IPS DF 6.9 (cell line): ENCODE data around the gene PSMA5.

Experiments
- DNase-seq: peaks from one replicate; pipeline ENCODE4 v3.0.0-alpha.2; 2013; ENCODE audit warnings: low read depth, low spot score
- H3K27ac ChIP-seq: one replicate; pipeline ENCODE4 v1.5.1; 2013; ENCODE audit warnings: low read length, control low read depth
- H3K27me3 ChIP-seq: 2 replicates; pipeline ENCODE4 v1.6.1; 2013; ENCODE audit warnings: mild to moderate bottlenecking, low read length; ENCODE audit not compliant: control insufficient read depth, insufficient read depth
- H3K36me3 ChIP-seq: 2 replicates; pipeline ENCODE4 v1.6.1; 2013; ENCODE audit warnings: low read length; ENCODE audit not compliant: control insufficient read depth, insufficient read depth
- H3K4me1 ChIP-seq: 2 replicates; pipeline ENCODE4 v1.6.1; 2013; ENCODE audit warnings: low read length; ENCODE audit not compliant: control insufficient read depth, insufficient read depth
- H3K4me3 ChIP-seq: 2 replicates; pipeline ENCODE4 v1.5.1; 2013; ENCODE audit warnings: mild to moderate bottlenecking, low read length
- H3K9me3 ChIP-seq: 2 replicates; pipeline ENCODE4 v1.6.1; 2013; ENCODE audit warnings: low read length, inconsistent platforms; ENCODE audit not compliant: control insufficient read depth, insufficient read depth
- WGBS: extraction: QIAGEN DNeasy Blood & Tissue Kit; methylation state at CpG from one replicate; pipeline ENCODE4 v1.1.7; 2013; ENCODE audit warnings: mixed read lengths, missing lambda C conversion rate; ENCODE audit not compliant: insufficient read length, insufficient coverage; 5-methylcytosine and 5-hydroxymethylcytosine counted together

The PSMA5 gene

DNA sequence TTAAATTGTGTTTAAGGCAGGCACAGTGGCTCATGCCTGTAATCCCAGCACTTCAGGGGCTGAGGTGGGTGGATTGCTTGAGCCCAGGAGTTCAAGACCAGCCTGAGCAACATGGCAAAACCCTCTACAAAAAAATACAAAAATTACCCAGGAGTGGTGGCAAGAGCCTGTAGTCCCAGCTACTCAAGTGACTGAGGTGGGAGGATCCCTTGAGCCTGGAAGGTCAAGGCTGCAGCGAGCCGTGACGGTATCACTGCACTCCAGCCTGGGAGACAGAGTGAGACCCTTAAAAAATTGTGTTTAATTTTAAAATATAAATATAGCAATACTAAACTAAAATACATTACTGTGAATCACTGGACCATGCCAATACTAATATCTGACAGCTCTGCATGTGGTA is 71.3 kb downstream of the PSMA5 start:
- WGBS, result no CpG with 5 or more reads among the region's 3 CpGs
- peaks cover 3% of the 10 kb centered on the region; the same call in 1 of the 2 replicates for H3K36me3 ChIP-seq
- DNase-seq, result no peak

DNA sequence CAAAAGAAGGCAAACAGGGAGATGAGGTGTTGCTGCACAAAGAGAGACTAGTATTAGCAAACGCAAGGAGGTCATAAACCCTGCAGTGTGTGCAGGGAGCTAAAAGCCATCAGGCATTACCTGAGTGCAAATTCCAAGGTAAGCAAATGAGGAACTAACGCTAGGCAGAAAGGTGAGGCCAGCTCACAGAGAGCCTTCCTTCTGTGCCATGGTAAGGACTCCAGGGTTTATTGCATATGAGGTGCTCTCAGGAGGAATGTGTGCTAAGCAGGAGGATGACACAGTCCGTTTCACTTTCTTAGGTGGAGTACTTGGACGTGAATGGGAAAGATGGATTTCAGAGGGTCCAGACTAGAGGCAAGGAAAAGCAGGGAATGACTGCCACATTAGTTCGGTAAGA is 74.8 kb downstream of the PSMA5 start:
- DNase-seq, result no peak
- no CpG with 5 or more reads among the region's 5 CpGs for whole genome bisulfite sequencing
- H3K36me3 ChIP-seq, result peaks cover 7% of the 10 kb centered on the region; the same call in 1 of the 2 replicates
- H3K9me3 ChIP-seq, result no peaks in the 10 kb centered on the region
- no peaks in the 10 kb centered on the region for H3K4me1 ChIP-seq
- no peak overlapping the region for H3K4me3 ChIP-seq
- H3K27ac ChIP-seq, result no peak overlapping the region
- H3K27me3 ChIP-seq, result no peaks in the 10 kb centered on the region

More for the DNA sequence above, 71.3 kb downstream of the PSMA5 start:
- H3K27ac ChIP-seq, result no peak overlapping the region
- H3K4me3 ChIP-seq, result no peak overlapping the region
- H3K4me1 ChIP-seq, result no peaks in the 10 kb centered on the region
- H3K9me3 ChIP-seq, result no peaks in the 10 kb centered on the region
- no peaks in the 10 kb centered on the region for H3K27me3 ChIP-seq

DNA sequence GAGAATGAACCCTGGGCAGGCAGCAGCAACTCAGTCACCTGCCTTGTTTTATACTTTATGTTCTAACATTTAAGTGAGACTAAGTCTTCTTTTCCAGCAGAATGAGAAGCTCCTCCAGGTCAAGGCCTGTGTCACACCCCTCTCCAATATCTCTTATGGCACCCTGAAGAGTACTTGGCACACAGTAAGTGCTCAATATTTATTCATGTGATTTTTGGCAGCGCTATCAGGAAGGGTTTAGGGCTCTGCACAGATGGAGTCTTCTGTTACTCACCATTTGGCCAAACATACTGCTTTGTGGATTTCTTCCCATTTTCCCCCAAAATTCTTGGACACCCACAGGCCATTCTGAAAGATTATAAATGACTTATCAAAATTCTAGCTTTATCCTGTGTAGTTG is 75.6 kb downstream of the PSMA5 start:
- Histone ChIP-seq H3K4me3 (no peak overlapping the region), H3K36me3 (peaks cover 7% of the 10 kb centered on the region; the same call in 1 of the 2 replicates), H3K9me3 (no peaks in the 10 kb centered on the region), H3K27ac (no peak overlapping the region), H3K27me3 (no peaks in the 10 kb centered on the region), H3K4me1 (no peaks in the 10 kb centered on the region)
- no peak for DNase-seq
- whole genome bisulfite sequencing, result no CpG with 5 or more reads among the region's 1 CpG

DNA sequence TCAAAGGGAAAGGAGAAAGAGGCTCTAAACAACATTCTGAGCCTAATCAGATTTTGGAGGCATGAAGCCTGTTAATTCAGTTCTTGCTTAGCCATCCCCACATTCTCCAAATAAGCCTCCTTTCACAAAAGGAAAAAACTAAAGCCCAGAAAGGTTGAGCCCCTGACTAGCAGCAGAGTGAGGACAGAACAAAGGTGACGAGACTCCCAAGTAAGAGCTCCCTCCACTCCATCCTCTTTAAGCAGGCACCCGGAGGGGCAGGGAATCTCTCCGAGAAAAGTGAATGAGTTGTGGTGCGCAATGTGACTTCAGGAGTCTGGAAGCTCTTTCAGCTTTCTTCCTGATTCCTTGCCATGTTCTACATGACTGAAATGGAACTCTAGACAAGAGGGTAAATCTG is 76.1 kb downstream of the PSMA5 start:
- Histone ChIP-seq H3K4me3 (no peak overlapping the region), H3K4me1 (no peaks in the 10 kb centered on the region), H3K36me3 (peaks cover 7% of the 10 kb centered on the region; the same call in 1 of the 2 replicates), H3K9me3 (no peaks in the 10 kb centered on the region), H3K27me3 (no peaks in the 10 kb centered on the region), H3K27ac (no peak overlapping the region)
- WGBS, result no CpG with 5 or more reads among the region's 4 CpGs
- no peak for DNase-seq
